Liver (tissue), 3 donors: ENCODE results near the gene C4orf36.

Experiments used
- CTCF ChIP-seq: fragments of 150-350 bp; IDR thresholded peaks from 2 replicates; pipeline ENCODE4 v1.5.1; 2017; ENCODE audit warnings: improper control_type of control experiment, low read depth, low read length; ENCODE audit not compliant: missing input control
- EGR1 ChIP-seq, 2 donors: IDR thresholded peaks; 2 replicates each; pipeline ENCODE4 v1.6.1; 2016 to 2018; ENCODE audit warnings: antibody characterized with exemption in 2 of 2, low read depth in 2 of 2
- FOXA1 ChIP-seq: IDR thresholded peaks from 2 replicates; pipeline ENCODE4 v1.6.1; 2016; ENCODE audit warnings: antibody characterized with exemption
- GABPA ChIP-seq, 2 donors: IDR thresholded peaks in 1 of 2; conservative IDR thresholded peaks in 1 of 2; 2 replicates each; pipeline ENCODE4 v1.6.1; 2016; ENCODE audit warnings: antibody characterized with exemption in 2 of 2, mild to moderate bottlenecking in 1 of 2, moderate library complexity in 1 of 2
- HNF4A ChIP-seq, 2 donors: conservative IDR thresholded peaks; 2 replicates each; pipeline ENCODE4 v1.6.1; 2016; ENCODE audit warnings: antibody characterized with exemption in 2 of 2, mild to moderate bottlenecking in 2 of 2
- MAX ChIP-seq: IDR thresholded peaks from 2 replicates; pipeline ENCODE4 v1.6.1; 2016; ENCODE audit warnings: antibody characterized with exemption
- RAD21 ChIP-seq, 2 donors: IDR thresholded peaks; 2 replicates each; pipeline ENCODE4 v1.6.1; 2016; ENCODE audit warnings: antibody characterized with exemption in 2 of 2, mild to moderate bottlenecking in 2 of 2
- REST ChIP-seq: IDR thresholded peaks from 2 replicates; pipeline ENCODE4 v1.6.1; 2016; ENCODE audit warnings: antibody characterized with exemption, mild to moderate bottlenecking
- TAF1 ChIP-seq: conservative IDR thresholded peaks from 2 replicates; pipeline ENCODE4 v1.6.1; 2016; ENCODE audit warnings: antibody characterized with exemption, mild to moderate bottlenecking
- YY1 ChIP-seq: IDR thresholded peaks from 2 replicates; pipeline ENCODE4 v1.6.1; 2016; ENCODE audit warnings: antibody characterized with exemption, mild to moderate bottlenecking
- ZBTB33 ChIP-seq: IDR thresholded peaks from 2 replicates; pipeline ENCODE4 v1.6.1; 2016; ENCODE audit warnings: antibody characterized with exemption
- donor health status: healthy.
- donor health status: healthy.

GRCh38 chr4:86896596-86896995 lies 4.4 kb upstream of the C4orf36 start:
- no peak for TF ChIP-seq GABPA (IDR thresholded peaks at IDR 0.05 in 1 of 2, conservative IDR thresholded peaks at IDR 0.05 in 1 of 2)
- TF ChIP-seq MAX = no peak
- no peak for TF ChIP-seq RAD21 (IDR thresholded peaks at IDR 0.05)
- TF ChIP-seq CTCF = no peak
- no peak for TF ChIP-seq TAF1
- TF ChIP-seq ZBTB33 = no peak
- TF ChIP-seq FOXA1 = no peak
- no peak for TF ChIP-seq EGR1 (IDR thresholded peaks at IDR 0.05; ENCODE audit: low read depth in 2 of 2)
- TF ChIP-seq REST = no peak
- no peak for TF ChIP-seq YY1
- TF ChIP-seq HNF4A (conservative IDR thresholded peaks at IDR 0.05) = no peak
